T-helper 1 cell treated with Interleukin-12 subunit alpha and Interleukin-12 subunit beta and Interleukin-4 antibody, amounts not matched to agents 30 μg/mL and 1 μg/mL, for 36 hours (primary cell): ENCODE results near the gene SNRPD3.
A peak's percentile ranks its signal among the peaks of the same experiment; 100 is the strongest.
"Not testable (repeated sequence)": the region's sequence is repeated elsewhere in the genome, so short reads cannot be mapped to it uniquely, and the experiment has no call there.

Experiments
- H3K27ac Mint-ChIP-seq: one replicate; pipeline ENCODE4 v1.8.0; 2021; ENCODE audit warnings: mild to moderate bottlenecking, mixed read lengths
- H3K27me3 Mint-ChIP-seq: one replicate; pipeline ENCODE4 v1.8.0; 2021; ENCODE audit warnings: low read depth, mixed read lengths
- H3K36me3 Mint-ChIP-seq: one replicate; pipeline ENCODE4 v1.8.0; 2021; ENCODE audit warnings: low read depth, mixed read lengths
- H3K4me1 Mint-ChIP-seq: one replicate; pipeline ENCODE4 v1.8.0; 2021; ENCODE audit warnings: low read depth, mixed read lengths
- H3K4me3 Mint-ChIP-seq: one replicate; pipeline ENCODE4 v1.8.0; 2021; ENCODE audit warnings: mild to moderate bottlenecking, moderate library complexity, mixed read lengths
- H3K9me3 Mint-ChIP-seq: one replicate; pipeline ENCODE4 v1.8.0; 2021; ENCODE audit warnings: mixed read lengths

SNRPD3 gene

GRCh38 chr22:24588757-24589481 lies 33.1 kb downstream of the SNRPD3 start:
- peaks cover 4% of the 10 kb centered on the region for H3K4me1 Mint-ChIP-seq
- peaks cover 9% of the 10 kb centered on the region for H3K27me3 Mint-ChIP-seq
- H3K4me3 Mint-ChIP-seq, result no peak overlapping the region
- H3K27ac Mint-ChIP-seq, result no peak overlapping the region
- no peaks in the 10 kb centered on the region for H3K36me3 Mint-ChIP-seq
- no peaks in the 10 kb centered on the region for H3K9me3 Mint-ChIP-seq

GRCh38 chr22:24589518-24590030 lies 33.8 kb downstream of the SNRPD3 start:
- Mint-ChIP-seq H3K36me3 (no peaks in the 10 kb centered on the region), H3K4me1 (peaks cover 4% of the 10 kb centered on the region), H3K27ac (no peak overlapping the region), H3K27me3 (peaks cover 9% of the 10 kb centered on the region), H3K9me3 (no peaks in the 10 kb centered on the region), H3K4me3 (no peak overlapping the region)

- peak overlapping the region; percentile 6 for H3K27ac Mint-ChIP-seq
- peaks cover 4% of the 10 kb centered on the region for H3K4me1 Mint-ChIP-seq
- no peaks in the 10 kb centered on the region for H3K36me3 Mint-ChIP-seq
- no peaks in the 10 kb centered on the region for H3K9me3 Mint-ChIP-seq
- H3K4me3 Mint-ChIP-seq, result no peak overlapping the region
- peaks cover 9% of the 10 kb centered on the region for H3K27me3 Mint-ChIP-seq
Measured at GRCh38 chr22:24590596-24591173, 34.9 kb downstream of the SNRPD3 start.

GRCh38 chr22:24591286-24591830 lies 35.6 kb downstream of the SNRPD3 start:
- H3K36me3 Mint-ChIP-seq, result no peaks in the 10 kb centered on the region
- H3K4me1 Mint-ChIP-seq, result peaks cover 4% of the 10 kb centered on the region
- H3K4me3 Mint-ChIP-seq, result no peak overlapping the region
- H3K27me3 Mint-ChIP-seq, result peaks cover 9% of the 10 kb centered on the region
- no peak overlapping the region for H3K27ac Mint-ChIP-seq
- H3K9me3 Mint-ChIP-seq, result no peaks in the 10 kb centered on the region

GRCh38 chr22:24592058-24592850 lies 36.5 kb downstream of the SNRPD3 start:
- no peak overlapping the region for H3K27ac Mint-ChIP-seq
- no peaks in the 10 kb centered on the region for H3K9me3 Mint-ChIP-seq
- no peaks in the 10 kb centered on the region for H3K36me3 Mint-ChIP-seq
- H3K4me1 Mint-ChIP-seq, result peaks cover 4% of the 10 kb centered on the region
- peaks cover 9% of the 10 kb centered on the region for H3K27me3 Mint-ChIP-seq
- H3K4me3 Mint-ChIP-seq, result peak overlapping the region; percentile 90

- H3K4me1 Mint-ChIP-seq, result peaks cover 4% of the 10 kb centered on the region
- no peaks in the 10 kb centered on the region for H3K36me3 Mint-ChIP-seq
- no peak within 1 kb of the TSS for H3K27ac Mint-ChIP-seq
- peaks cover 9% of the 10 kb centered on the region for H3K27me3 Mint-ChIP-seq
- H3K4me3 Mint-ChIP-seq, result peak within 1 kb of the TSS; percentile 90
- no peaks in the 10 kb centered on the region for H3K9me3 Mint-ChIP-seq
Measured at GRCh38 chr22:24592851-24593558, 37.2 kb downstream of the SNRPD3 start, which contains the start of gene LRRC75B. TSS of gene LRRC75B (minus strand) at chr22:24593073. CDS start at chr22:24593039, 34 bp downstream.

GRCh38 chr22:24593559-24593835 lies 37.7 kb downstream of the SNRPD3 start:
- H3K27me3 Mint-ChIP-seq, H3K36me3 Mint-ChIP-seq, H3K9me3 Mint-ChIP-seq, H3K27ac Mint-ChIP-seq, H3K4me1 Mint-ChIP-seq: not testable (repeated sequence)
- peak overlapping the region; percentile 28 for H3K4me3 Mint-ChIP-seq

- Mint-ChIP-seq H3K9me3 (no peaks in the 10 kb centered on the region), H3K36me3 (no peaks in the 10 kb centered on the region), H3K27me3 (peaks cover 9% of the 10 kb centered on the region), H3K27ac (no peak overlapping the region), H3K4me3 (no peak overlapping the region), H3K4me1 (peaks cover 4% of the 10 kb centered on the region)
Measured at GRCh38 chr22:24593836-24594568, 38.2 kb downstream of the SNRPD3 start.

- Mint-ChIP-seq H3K27me3 (peaks cover 9% of the 10 kb centered on the region), H3K4me1 (peaks cover 4% of the 10 kb centered on the region), H3K27ac (no peak overlapping the region), H3K36me3 (no peaks in the 10 kb centered on the region), H3K9me3 (no peaks in the 10 kb centered on the region), H3K4me3 (no peak overlapping the region)
Measured at GRCh38 chr22:24594569-24595120, 38.8 kb downstream of the SNRPD3 start.

- Mint-ChIP-seq H3K9me3 (no peaks in the 10 kb centered on the region), H3K36me3 (no peaks in the 10 kb centered on the region), H3K4me3 (no peak overlapping the region), H3K27me3 (peaks cover 9% of the 10 kb centered on the region), H3K4me1 (peaks cover 4% of the 10 kb centered on the region), H3K27ac (no peak overlapping the region)
Measured at GRCh38 chr22:24595228-24595627, 39.4 kb downstream of the SNRPD3 start.

- Mint-ChIP-seq H3K27ac (no peak overlapping the region), H3K4me3 (no peak overlapping the region), H3K36me3 (no peaks in the 10 kb centered on the region), H3K4me1 (peaks cover 4% of the 10 kb centered on the region), H3K9me3 (no peaks in the 10 kb centered on the region), H3K27me3 (peaks cover 9% of the 10 kb centered on the region)
Measured at GRCh38 chr22:24595863-24596262, 40.1 kb downstream of the SNRPD3 start.

GRCh38 chr22:24597076-24597475 lies 41.3 kb downstream of the SNRPD3 start:
- not testable (repeated sequence) for H3K4me3 Mint-ChIP-seq, H3K27me3 Mint-ChIP-seq, H3K9me3 Mint-ChIP-seq, H3K27ac Mint-ChIP-seq, H3K36me3 Mint-ChIP-seq, H3K4me1 Mint-ChIP-seq

- no peak overlapping the region for H3K27ac Mint-ChIP-seq
- H3K9me3 Mint-ChIP-seq, result no peaks in the 10 kb centered on the region
- H3K4me3 Mint-ChIP-seq, result no peak overlapping the region
Measured at GRCh38 chr22:24599514-24599913, 43.7 kb downstream of the SNRPD3 start.

More at GRCh38 chr22:24599514-24599913, 43.7 kb downstream of the SNRPD3 start:
- no peaks in the 10 kb centered on the region for H3K36me3 Mint-ChIP-seq
- H3K4me1 Mint-ChIP-seq, result peaks cover 18% of the 10 kb centered on the region
- no peaks in the 10 kb centered on the region for H3K27me3 Mint-ChIP-seq
